ENCODE data around the gene RFFL.
A peak's percentile ranks its signal among the peaks of the same experiment; 100 is the strongest.

Gene RFFL

DNA sequence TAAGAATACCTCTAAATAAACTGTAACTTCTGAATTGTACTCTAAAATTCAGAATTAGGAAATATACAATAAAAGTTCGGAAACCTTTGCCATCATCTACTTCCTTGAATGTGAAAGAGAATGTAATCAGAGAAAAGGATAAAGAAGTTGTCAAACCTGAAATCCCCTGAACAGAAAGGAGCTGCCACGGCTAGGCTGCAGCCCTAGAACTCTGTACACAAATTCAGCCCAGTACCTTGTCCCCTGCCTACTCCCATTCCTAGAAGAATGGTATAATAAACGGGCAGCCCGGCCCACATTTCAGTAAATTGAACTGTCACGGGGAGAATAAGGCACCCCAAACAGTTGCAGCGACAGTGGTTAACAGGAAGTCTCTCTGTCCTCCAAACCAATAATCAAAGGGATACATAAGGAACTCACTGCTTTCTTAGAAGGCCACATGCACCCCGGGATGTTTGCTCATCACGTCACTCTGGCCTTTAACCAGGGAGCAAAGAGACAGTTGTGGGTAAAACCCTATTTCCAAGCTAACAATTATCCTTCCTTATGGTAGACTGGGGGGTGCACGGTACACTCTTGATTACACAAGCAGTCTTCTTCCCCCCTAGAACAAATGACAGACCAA, 24.3 kb upstream of the RFFL start:
- H3K9ac ChIP-seq (ENCODE audit: insufficient read length, low read depth) = peak overlapping the region; percentile 83
- peaks cover 3% of the 10 kb centered on the region for H3K4me1 ChIP-seq (ENCODE audit: insufficient read depth, insufficient read length)
- H3K27me3 ChIP-seq (ENCODE audit: insufficient read depth, insufficient read length) = no peaks in the 10 kb centered on the region
- no peak for DNase-seq (ENCODE audit: low read depth, low spot score)
- no peaks in the 10 kb centered on the region for H3K9me3 ChIP-seq (ENCODE audit: insufficient read depth, low read length)
- peak overlapping the region; percentile 65 for H3K4me3 ChIP-seq (ENCODE audit: insufficient read length, low read depth)
- no peaks in the 10 kb centered on the region for H3K36me3 ChIP-seq (ENCODE audit: insufficient read depth, insufficient read length, low read length)
- no peak for TF ChIP-seq ZNF274 (IDR thresholded peaks at IDR 0.05; ENCODE audit: low read depth, low read length)
- TF ChIP-seq YY1 (IDR thresholded peaks at IDR 0.05; ENCODE audit: insufficient read depth, insufficient read length) = no peak
- TF ChIP-seq SUZ12 (IDR thresholded peaks at IDR 0.05; ENCODE audit: extremely low read depth, insufficient read depth, insufficient read length) = no peak

DNA sequence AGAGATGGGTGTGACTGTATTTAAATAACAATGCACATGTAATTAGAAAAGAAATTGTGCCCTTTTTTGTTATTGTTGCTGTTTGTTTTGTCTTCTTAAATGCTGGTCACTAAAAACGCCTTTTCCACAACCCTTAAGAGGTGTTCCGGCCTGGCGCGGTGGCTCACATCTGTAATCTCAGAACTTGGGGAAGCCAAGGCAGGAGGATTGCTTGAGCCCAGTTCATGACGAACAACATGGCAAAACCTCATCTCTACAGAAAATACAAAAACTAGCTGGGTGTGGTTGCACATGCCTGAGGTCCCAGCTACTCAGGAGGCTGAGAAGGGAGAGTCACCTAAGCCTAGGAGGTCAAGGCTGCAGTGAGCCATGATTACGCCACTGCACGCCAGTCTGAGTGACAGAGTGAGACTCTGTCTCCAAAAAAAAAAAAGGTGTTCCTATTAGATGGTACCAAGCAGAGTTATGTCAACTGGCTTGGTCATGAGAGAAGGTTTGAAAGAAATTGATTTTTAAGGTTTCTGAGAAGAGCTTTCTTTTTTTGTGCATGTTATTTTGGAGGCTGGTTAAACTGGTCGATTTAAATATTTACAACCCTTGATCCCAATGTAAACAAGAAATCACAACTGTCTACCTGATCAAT, 23.5 kb upstream of the RFFL start:
- no peak overlapping the region for H3K4me3 ChIP-seq (ENCODE audit: insufficient read length, low read depth)
- H3K27me3 ChIP-seq (ENCODE audit: insufficient read depth, insufficient read length) = no peaks in the 10 kb centered on the region
- TF ChIP-seq ZNF274 (IDR thresholded peaks at IDR 0.05; ENCODE audit: low read depth, low read length) (no peak), YY1 (IDR thresholded peaks at IDR 0.05; ENCODE audit: insufficient read depth, insufficient read length) (no peak), SUZ12 (IDR thresholded peaks at IDR 0.05; ENCODE audit: extremely low read depth, insufficient read depth, insufficient read length) (no peak)
- no peaks in the 10 kb centered on the region for H3K9me3 ChIP-seq (ENCODE audit: insufficient read depth, low read length)
- no peaks in the 10 kb centered on the region for H3K36me3 ChIP-seq (ENCODE audit: insufficient read depth, insufficient read length, low read length)
- DNase-seq (ENCODE audit: low read depth, low spot score) = no peak
- H3K9ac ChIP-seq (ENCODE audit: insufficient read length, low read depth) = no peak overlapping the region
- H3K4me1 ChIP-seq (ENCODE audit: insufficient read depth, insufficient read length) = peaks cover 3% of the 10 kb centered on the region

DNA sequence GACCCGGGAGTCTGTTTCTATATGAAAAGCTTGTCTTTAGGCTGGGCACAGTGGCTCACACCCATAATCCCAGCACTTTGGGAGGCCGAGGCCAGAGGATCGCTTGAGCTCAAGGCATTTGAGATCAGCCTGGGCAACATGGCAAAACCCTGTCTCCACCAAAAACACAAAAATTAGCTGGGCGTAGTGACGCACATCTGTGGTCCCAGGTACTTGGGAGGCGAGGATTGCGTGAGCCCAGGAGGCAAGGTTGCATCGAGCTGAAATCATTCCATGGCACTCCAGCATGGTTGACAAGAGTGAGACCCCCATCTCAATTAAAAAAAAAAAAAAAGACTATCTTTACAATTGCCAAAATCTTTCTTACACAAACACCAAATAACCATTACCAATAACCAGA, 22.7 kb upstream of the RFFL start:
- no peak for DNase-seq (ENCODE audit: low read depth, low spot score)
- no peak for TF ChIP-seq SUZ12 (IDR thresholded peaks at IDR 0.05; ENCODE audit: extremely low read depth, insufficient read depth, insufficient read length)
- TF ChIP-seq ZNF274 (IDR thresholded peaks at IDR 0.05; ENCODE audit: low read depth, low read length) = no peak
- no peak for TF ChIP-seq YY1 (IDR thresholded peaks at IDR 0.05; ENCODE audit: insufficient read depth, insufficient read length)
- Histone ChIP-seq H3K4me1 (ENCODE audit: insufficient read depth, insufficient read length) (peaks cover 3% of the 10 kb centered on the region), H3K4me3 (ENCODE audit: insufficient read length, low read depth) (no peak overlapping the region), H3K9me3 (ENCODE audit: insufficient read depth, low read length) (no peaks in the 10 kb centered on the region), H3K9ac (ENCODE audit: insufficient read length, low read depth) (no peak overlapping the region), H3K27me3 (ENCODE audit: insufficient read depth, insufficient read length) (no peaks in the 10 kb centered on the region), H3K36me3 (ENCODE audit: insufficient read depth, insufficient read length, low read length) (no peaks in the 10 kb centered on the region)

DNA sequence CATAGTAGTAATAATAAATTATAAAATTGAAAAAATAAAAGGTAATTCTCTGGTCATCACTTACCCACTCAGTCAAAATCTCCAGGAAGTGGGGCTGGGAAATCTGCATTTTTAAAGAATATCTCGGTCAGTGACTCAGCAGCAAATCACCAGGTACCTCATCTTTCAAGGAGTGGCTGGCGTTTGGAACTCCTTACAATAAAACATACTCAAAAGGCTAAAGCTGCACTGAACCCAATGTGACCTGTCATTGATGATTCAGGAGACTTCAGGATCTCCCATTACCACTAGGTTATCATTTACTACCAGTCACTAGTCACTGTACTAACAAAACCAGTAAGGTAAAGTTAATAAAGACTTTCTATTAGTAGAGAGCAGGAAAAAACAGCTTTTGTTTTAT, 21.5 kb upstream of the RFFL start:
- no peaks in the 10 kb centered on the region for H3K27me3 ChIP-seq (ENCODE audit: insufficient read depth, insufficient read length)
- H3K4me1 ChIP-seq (ENCODE audit: insufficient read depth, insufficient read length) = peaks cover 3% of the 10 kb centered on the region
- H3K9me3 ChIP-seq (ENCODE audit: insufficient read depth, low read length) = no peaks in the 10 kb centered on the region
- no peak overlapping the region for H3K4me3 ChIP-seq (ENCODE audit: insufficient read length, low read depth)
- no peak for TF ChIP-seq YY1 (IDR thresholded peaks at IDR 0.05; ENCODE audit: insufficient read depth, insufficient read length)
- no peak for TF ChIP-seq SUZ12 (IDR thresholded peaks at IDR 0.05; ENCODE audit: extremely low read depth, insufficient read depth, insufficient read length)
- TF ChIP-seq ZNF274 (IDR thresholded peaks at IDR 0.05; ENCODE audit: low read depth, low read length) = no peak
- no peak for DNase-seq (ENCODE audit: low read depth, low spot score)
- H3K36me3 ChIP-seq (ENCODE audit: insufficient read depth, insufficient read length, low read length) = no peaks in the 10 kb centered on the region
- H3K9ac ChIP-seq (ENCODE audit: insufficient read length, low read depth) = no peak overlapping the region

DNA sequence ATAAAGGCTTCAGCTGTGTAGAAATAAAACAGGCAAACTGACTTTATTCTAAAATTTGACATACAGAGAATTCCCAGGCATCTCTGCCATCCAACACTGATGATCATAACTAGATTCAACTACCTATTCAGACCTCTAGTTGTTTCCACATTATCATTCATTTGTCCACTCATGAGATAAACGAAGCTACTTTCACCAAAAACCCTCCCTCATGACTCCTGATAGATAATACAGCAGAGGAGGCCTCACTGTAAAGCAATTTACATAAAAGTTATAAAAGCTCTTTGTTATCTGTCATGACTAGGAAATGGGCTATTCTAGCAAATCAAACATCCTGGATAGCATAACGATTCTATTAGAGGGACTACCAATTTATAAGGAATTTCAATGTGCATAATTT, 19.6 kb upstream of the RFFL start:
- H3K4me3 ChIP-seq (ENCODE audit: insufficient read length, low read depth) = no peak overlapping the region
- no peaks in the 10 kb centered on the region for H3K4me1 ChIP-seq (ENCODE audit: insufficient read depth, insufficient read length)
- no peaks in the 10 kb centered on the region for H3K9me3 ChIP-seq (ENCODE audit: insufficient read depth, low read length)
- TF ChIP-seq SUZ12 (IDR thresholded peaks at IDR 0.05; ENCODE audit: extremely low read depth, insufficient read depth, insufficient read length) (no peak), YY1 (IDR thresholded peaks at IDR 0.05; ENCODE audit: insufficient read depth, insufficient read length) (no peak), ZNF274 (IDR thresholded peaks at IDR 0.05; ENCODE audit: low read depth, low read length) (no peak)
- DNase-seq (ENCODE audit: low read depth, low spot score) = no peak
- H3K9ac ChIP-seq (ENCODE audit: insufficient read length, low read depth) = no peak overlapping the region
- H3K36me3 ChIP-seq (ENCODE audit: insufficient read depth, insufficient read length, low read length) = no peaks in the 10 kb centered on the region
- H3K27me3 ChIP-seq (ENCODE audit: insufficient read depth, insufficient read length) = no peaks in the 10 kb centered on the region

DNA sequence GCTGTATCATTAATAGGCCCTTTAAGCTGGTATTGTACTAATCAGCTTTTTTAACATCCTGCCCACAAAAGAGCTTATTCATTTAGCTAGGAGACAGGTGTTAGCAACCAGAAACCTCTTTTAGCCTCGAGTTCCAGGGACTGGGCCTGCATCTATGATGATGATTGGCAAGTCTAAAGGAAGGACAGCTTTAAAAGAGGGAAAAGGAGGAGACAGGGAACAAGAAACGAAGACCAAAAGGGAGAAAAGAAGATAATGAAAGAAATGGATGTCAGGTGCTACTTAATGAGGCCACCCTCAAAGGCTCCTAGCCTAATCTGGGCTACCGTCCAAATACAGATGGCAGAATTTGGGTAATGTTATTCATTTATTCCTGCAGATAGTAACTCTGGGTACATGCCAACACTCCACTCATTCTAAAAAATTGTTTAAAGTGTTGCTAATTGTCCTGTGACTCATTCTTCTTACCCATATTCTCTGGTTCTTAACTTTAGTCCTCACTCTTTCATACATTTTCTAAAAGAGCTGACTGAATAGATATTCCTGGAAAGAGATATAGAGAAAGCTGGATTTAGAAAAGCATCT, 18.7 kb upstream of the RFFL start:
- DNase-seq (ENCODE audit: low read depth, low spot score) = no peak
- no peaks in the 10 kb centered on the region for H3K4me1 ChIP-seq (ENCODE audit: insufficient read depth, insufficient read length)
- H3K9ac ChIP-seq (ENCODE audit: insufficient read length, low read depth) = no peak overlapping the region
- no peak overlapping the region for H3K4me3 ChIP-seq (ENCODE audit: insufficient read length, low read depth)
- no peaks in the 10 kb centered on the region for H3K9me3 ChIP-seq (ENCODE audit: insufficient read depth, low read length)
- H3K36me3 ChIP-seq (ENCODE audit: insufficient read depth, insufficient read length, low read length) = no peaks in the 10 kb centered on the region
- no peaks in the 10 kb centered on the region for H3K27me3 ChIP-seq (ENCODE audit: insufficient read depth, insufficient read length)
- TF ChIP-seq ZNF274 (IDR thresholded peaks at IDR 0.05; ENCODE audit: low read depth, low read length) (no peak), SUZ12 (IDR thresholded peaks at IDR 0.05; ENCODE audit: extremely low read depth, insufficient read depth, insufficient read length) (no peak), YY1 (IDR thresholded peaks at IDR 0.05; ENCODE audit: insufficient read depth, insufficient read length) (no peak)

DNA sequence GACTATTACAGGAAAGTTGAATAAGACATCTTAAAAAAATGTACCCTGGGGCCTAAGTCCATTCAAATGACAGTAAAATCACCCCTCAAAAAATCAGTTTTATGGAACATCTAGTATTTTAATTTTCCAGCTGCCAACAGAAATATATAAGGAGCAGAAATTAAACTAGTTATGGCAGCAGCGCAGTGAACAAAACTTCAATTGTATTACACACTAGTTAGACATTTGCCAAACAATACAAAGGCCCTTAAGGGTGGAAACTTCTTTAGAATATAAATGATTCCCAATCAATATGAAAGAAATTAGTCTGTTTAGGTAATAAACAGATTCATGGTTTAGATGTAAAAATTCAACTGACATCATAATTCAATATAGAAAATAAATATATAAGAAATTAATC, 18.1 kb upstream of the RFFL start:
- Histone ChIP-seq H3K9ac (ENCODE audit: insufficient read length, low read depth) (no peak overlapping the region), H3K4me3 (ENCODE audit: insufficient read length, low read depth) (no peak overlapping the region), H3K27me3 (ENCODE audit: insufficient read depth, insufficient read length) (no peaks in the 10 kb centered on the region), H3K4me1 (ENCODE audit: insufficient read depth, insufficient read length) (no peaks in the 10 kb centered on the region), H3K9me3 (ENCODE audit: insufficient read depth, low read length) (no peaks in the 10 kb centered on the region), H3K36me3 (ENCODE audit: insufficient read depth, insufficient read length, low read length) (no peaks in the 10 kb centered on the region)
- TF ChIP-seq ZNF274 (IDR thresholded peaks at IDR 0.05; ENCODE audit: low read depth, low read length) = no peak
- TF ChIP-seq YY1 (IDR thresholded peaks at IDR 0.05; ENCODE audit: insufficient read depth, insufficient read length) = no peak
- TF ChIP-seq SUZ12 (IDR thresholded peaks at IDR 0.05; ENCODE audit: extremely low read depth, insufficient read depth, insufficient read length) = no peak
- DNase-seq (ENCODE audit: low read depth, low spot score) = no peak

All from NT2/D1 (cell line).